Measurements from ENCODE around the gene CISD1. TPM values are rescaled to one million over a fixed set of nuclear protein-coding genes. Genes with fewer than 3 reads are reported as not detected.

CISD1 gene
- total and polyA plus RNA-seq, 9 of the 15 experiments (the other 6 are each of a cell fraction or from before 2014, with no cell fraction given), result 35.8 to 342 (median 118) TPM

DNA sequence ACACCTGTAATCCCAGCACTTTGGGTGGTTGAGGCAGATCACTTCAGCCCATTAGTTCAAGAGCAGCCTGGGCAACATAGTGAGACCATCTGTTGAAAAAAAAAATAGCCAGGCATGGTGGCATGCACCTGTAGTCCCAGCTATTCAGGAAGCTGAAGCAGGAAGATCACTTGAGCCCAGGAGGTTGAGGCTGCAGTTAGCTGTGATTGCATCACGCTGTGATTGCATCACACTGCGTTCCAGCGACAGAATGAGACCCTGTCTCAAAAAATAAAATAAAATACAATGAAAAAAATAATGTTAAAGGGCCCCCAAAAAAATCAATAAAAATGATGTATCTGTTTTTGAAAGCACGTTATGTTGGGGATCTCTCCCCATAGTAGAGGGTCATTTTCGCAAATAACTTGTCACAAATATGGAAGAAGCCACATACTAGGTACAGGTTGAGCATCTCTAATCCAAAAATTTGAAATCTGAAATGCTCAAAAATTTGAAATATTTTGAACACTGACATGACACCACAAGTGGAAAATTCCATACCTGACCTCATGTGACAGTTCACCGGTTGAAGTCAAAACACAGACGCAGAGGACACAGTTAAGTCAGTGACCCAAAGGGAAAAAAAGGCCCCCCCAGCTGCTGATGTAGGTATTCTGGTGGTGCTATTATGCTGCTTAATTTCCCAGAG lies 9.5 kb downstream of the CISD1 start (continued):
- TF ChIP-seq TEAD4 (IDR thresholded peaks at IDR 0.05; ENCODE audit: low read length), result no peak
- TF ChIP-seq TEAD4 (CRISPR knock-in tag; IDR thresholded peaks at IDR 0.05; ENCODE audit: borderline replicate concordance), result no peak
- TF ChIP-seq, protein P1, sequence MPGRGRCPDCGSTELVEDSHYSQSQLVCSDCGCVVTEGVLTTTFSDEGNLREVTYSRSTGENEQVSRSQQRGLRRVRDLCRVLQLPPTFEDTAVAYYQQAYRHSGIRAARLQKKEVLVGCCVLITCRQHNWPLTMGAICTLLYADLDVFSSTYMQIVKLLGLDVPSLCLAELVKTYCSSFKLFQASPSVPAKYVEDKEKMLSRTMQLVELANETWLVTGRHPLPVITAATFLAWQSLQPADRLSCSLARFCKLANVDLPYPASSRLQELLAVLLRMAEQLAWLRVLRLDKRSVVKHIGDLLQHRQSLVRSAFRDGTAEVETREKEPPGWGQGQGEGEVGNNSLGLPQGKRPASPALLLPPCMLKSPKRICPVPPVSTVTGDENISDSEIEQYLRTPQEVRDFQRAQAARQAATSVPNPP (IDR thresholded peaks at IDR 0.05; ENCODE audit: borderline replicate concordance, insufficient read depth, insufficient read length), result no peak
- no peak for TF ChIP-seq FOXK1 (CRISPR knock-in tag; IDR thresholded peaks at IDR 0.05; ENCODE audit: borderline replicate concordance)
- TF ChIP-seq RBBP5 (IDR thresholded peaks at IDR 0.05; ENCODE audit: borderline replicate concordance, insufficient read depth, low read length, poor library complexity, severe bottlenecking), result no peak
- no peak for TF ChIP-seq ZNF778 (CRISPR knock-in tag; IDR thresholded peaks at IDR 0.05)
- TF ChIP-seq ZNF3 (CRISPR knock-in tag; IDR thresholded peaks at IDR 0.05), result no peak
- no peak for TF ChIP-seq CHD2 (IDR thresholded peaks at IDR 0.05; ENCODE audit: low read depth, low read length)
- TF ChIP-seq MAFG (tag; conservative IDR thresholded peaks at IDR 0.05), result no peak
- TF ChIP-seq ATF7 (IDR thresholded peaks at IDR 0.05), result peak; percentile 43; the same call in 1 of the 2 replicates
- no peak for TF ChIP-seq KDM1A (IDR thresholded peaks at IDR 0.05)
- no peak for TF ChIP-seq ZKSCAN8 (CRISPR knock-in tag; IDR thresholded peaks at IDR 0.05)
- no peak for TF ChIP-seq SMARCB1 (IDR thresholded peaks at IDR 0.05; ENCODE audit: insufficient read length, low read depth)
- TF ChIP-seq RNF2 (IDR thresholded peaks at IDR 0.05), result no peak
- no peak for TF ChIP-seq MTF1 (CRISPR knock-in tag; IDR thresholded peaks at IDR 0.05; ENCODE audit: borderline replicate concordance)
- TF ChIP-seq ELF4 (CRISPR knock-in tag; IDR thresholded peaks at IDR 0.05), result no peak
- TF ChIP-seq TBP (optimal IDR thresholded peaks at IDR 0.05; ENCODE audit: low read depth, low read length), result no peak
- TF ChIP-seq BACH1 (tag; IDR thresholded peaks at IDR 0.05), result peak; percentile 34; the same call in 1 of the 2 replicates
- TF ChIP-seq CEBPG (CRISPR knock-in tag; IDR thresholded peaks at IDR 0.05), result peak; percentile 70; the same call in 1 of the 2 replicates
- peak; percentile 94 for TF ChIP-seq CEBPG (tag; conservative IDR thresholded peaks at IDR 0.05 in 1 of 2, IDR thresholded peaks at IDR 0.05 in 1 of 2)
- no peak for TF ChIP-seq RBM25 (IDR thresholded peaks at IDR 0.05; ENCODE audit: low read depth, low read length, severe bottlenecking)
- no peak for TF ChIP-seq E2F5 (CRISPR knock-in tag; IDR thresholded peaks at IDR 0.05)
- no peak for TF ChIP-seq CREB5 (CRISPR knock-in tag; IDR thresholded peaks at IDR 0.05)
- TF ChIP-seq GTF2A2 (tag; IDR thresholded peaks at IDR 0.05), result 0 out of 2 replicates have a peak, but pooled peaks have one; percentile 36
- TF ChIP-seq RBM39 (optimal IDR thresholded peaks at IDR 0.05; ENCODE audit: low read depth, low read length), result no peak
- peak; percentile 55 to 80; a peak in 2 of 4 replicates for TF ChIP-seq TRIM24 (IDR thresholded peaks at IDR 0.05)
- no peak for TF ChIP-seq BRF1 (IDR thresholded peaks at IDR 0.05; ENCODE audit: borderline replicate concordance, extremely low read depth, insufficient read length)
